Jurkat, Clone E6-1 (cell line): ENCODE results near the gene BCAS2.
"Not testable (repeated sequence)": the region's sequence is repeated elsewhere in the genome, so short reads cannot be mapped to it uniquely, and the experiment has no call there.

Source experiments
- DNase-seq: peaks from one replicate; pipeline ENCODE4 v3.0.0-alpha.2; 2011; ENCODE audit warnings: low read depth, low spot score
- H3K4me3 ChIP-seq: 2 replicates; pipeline ENCODE4 v1.5.1; 2011; ENCODE audit warnings: mild to moderate bottlenecking, low read length, control low read depth, moderate library complexity

Gene BCAS2

GRCh38 chr1:114562978-114563510 lies 18.4 kb downstream of the BCAS2 start:
- not testable (repeated sequence) for H3K4me3 ChIP-seq, DNase-seq

GRCh38 chr1:114561333-114561732 lies 20.1 kb downstream of the BCAS2 start:
- DNase-seq: no peak
- H3K4me3 ChIP-seq: no peak overlapping the region

- no peak for DNase-seq
- H3K4me3 ChIP-seq: no peak overlapping the region
Measured at GRCh38 chr1:114559356-114559755, 22.1 kb downstream of the BCAS2 start.

- peak; percentile 14 for DNase-seq
- H3K4me3 ChIP-seq: no peak overlapping the region
Measured at GRCh38 chr1:114558544-114558943, 22.9 kb downstream of the BCAS2 start.

- H3K4me3 ChIP-seq: no peak overlapping the region
- DNase-seq: no peak
Measured at GRCh38 chr1:114554577-114554976, 26.8 kb downstream of the BCAS2 start.

- no peak for DNase-seq
Measured at GRCh38 chr1:114552106-114552639, 29.2 kb downstream of the BCAS2 start.

GRCh38 chr1:114551400-114551799 lies 30.0 kb downstream of the BCAS2 start:
- DNase-seq: no peak
- no peak overlapping the region for H3K4me3 ChIP-seq

More at GRCh38 chr1:114552106-114552639, 29.2 kb downstream of the BCAS2 start:
- no peak overlapping the region for H3K4me3 ChIP-seq

- H3K4me3 ChIP-seq: no peak overlapping the region
- DNase-seq: no peak
Measured at GRCh38 chr1:114550336-114550735, 31.1 kb downstream of the BCAS2 start.

- no peak for DNase-seq
- no peak overlapping the region for H3K4me3 ChIP-seq
Measured at GRCh38 chr1:114549137-114549536, 32.3 kb downstream of the BCAS2 start.

- H3K4me3 ChIP-seq: no peak overlapping the region
- DNase-seq: no peak
Measured at GRCh38 chr1:114547076-114547475, 34.3 kb downstream of the BCAS2 start.

- H3K4me3 ChIP-seq: no peak overlapping the region
- no peak for DNase-seq
Measured at GRCh38 chr1:114545796-114546195, 35.6 kb downstream of the BCAS2 start.

- no peak overlapping the region for H3K4me3 ChIP-seq
- DNase-seq: no peak
Measured at GRCh38 chr1:114545315-114545714, 36.1 kb downstream of the BCAS2 start.

GRCh38 chr1:114540821-114541220 lies 40.6 kb downstream of the BCAS2 start:
- no peak for DNase-seq
- no peak overlapping the region for H3K4me3 ChIP-seq

GRCh38 chr1:114540272-114540671 lies 41.1 kb downstream of the BCAS2 start:
- H3K4me3 ChIP-seq: no peak overlapping the region
- no peak for DNase-seq

- DNase-seq: no peak
- H3K4me3 ChIP-seq: no peak overlapping the region
Measured at GRCh38 chr1:114536043-114536442, 45.4 kb downstream of the BCAS2 start.

- no peak overlapping the region for H3K4me3 ChIP-seq
- no peak for DNase-seq
Measured at GRCh38 chr1:114535401-114535800, 46.0 kb downstream of the BCAS2 start.

- H3K4me3 ChIP-seq: no peak overlapping the region
- DNase-seq: no peak
Measured at GRCh38 chr1:114531094-114531493, 50.3 kb downstream of the BCAS2 start.

- H3K4me3 ChIP-seq: no peak overlapping the region
- DNase-seq: no peak
Measured at GRCh38 chr1:114530224-114530623, 51.2 kb downstream of the BCAS2 start.

- no peak for DNase-seq
- no peak overlapping the region for H3K4me3 ChIP-seq
Measured at GRCh38 chr1:114524944-114525343, 56.5 kb downstream of the BCAS2 start.

- no peak for DNase-seq
- H3K4me3 ChIP-seq: no peak overlapping the region
Measured at GRCh38 chr1:114522264-114522575, 59.2 kb downstream of the BCAS2 start.

- H3K4me3 ChIP-seq: no peak overlapping the region
- DNase-seq: no peak
Measured at GRCh38 chr1:114521396-114522263, 59.8 kb downstream of the BCAS2 start.
